MCF 10A (cell line): ENCODE data around the gene ZBTB48. TPM values are rescaled to one million over a fixed set of nuclear protein-coding genes. Genes with fewer than 3 reads are reported as not detected.

Experiments used
- BruUV-seq: library from RNA; stranded (reverse); fragments of 400-500 nt; replicated peaks from 2 replicates; lab custom pipeline; 2021; lab: Mats Ljungman, UMichigan
- CTCF ChIA-PET: fragments of 300-600 bp; sonication (Branson Sonifier 250); formaldehyde crosslinking; extraction: SDS; loops from one replicate; lab custom pipeline; 2021; ENCODE audit warnings: antibody characterized with exemption, inconsistent platforms; lab: Yijun Ruan, JAX
- POLR2A ChIA-PET: fragments of 300-600, 350-650 bp; sonication (Branson Sonifier 250); formaldehyde crosslinking; extraction: SDS; loops from one replicate; lab custom pipeline; 2020; ENCODE audit warnings: antibody characterized with exemption, inconsistent platforms; lab: Yijun Ruan, JAX
- DNase-seq: peaks from one replicate; pipeline ENCODE4 v3.0.0-alpha.2; 2018; ENCODE audit not compliant: unreplicated experiment
- H3K27ac Mint-ChIP-seq: one replicate; pipeline ENCODE4 v1.8.0; 2022; ENCODE audit warnings: mild to moderate bottlenecking, low read depth, mixed read lengths; ENCODE audit not compliant: unreplicated experiment
- H3K27me3 Mint-ChIP-seq: one replicate; pipeline ENCODE4 v1.8.0; 2022; ENCODE audit warnings: mixed read lengths; ENCODE audit not compliant: insufficient read depth, unreplicated experiment
- H3K36me3 Mint-ChIP-seq: one replicate; pipeline ENCODE4 v1.8.0; 2022; ENCODE audit warnings: mild to moderate bottlenecking, moderate library complexity, mixed read lengths; ENCODE audit not compliant: insufficient read depth, unreplicated experiment
- H3K4me1 Mint-ChIP-seq: one replicate; pipeline ENCODE4 v1.8.0; 2022; ENCODE audit warnings: mixed read lengths; ENCODE audit not compliant: insufficient read depth, unreplicated experiment
- H3K4me3 Mint-ChIP-seq: one replicate; pipeline ENCODE4 v1.8.0; 2022; ENCODE audit warnings: mild to moderate bottlenecking, moderate library complexity, mixed read lengths; ENCODE audit not compliant: unreplicated experiment
- H3K9me3 Mint-ChIP-seq: one replicate; pipeline ENCODE4 v1.8.0; 2022; ENCODE audit warnings: mixed read lengths; ENCODE audit not compliant: unreplicated experiment
- CTCF ChIP-seq: fragments of 200-600 bp; IDR thresholded peaks from one replicate; pipeline ENCODE4 v1.8.0; 2022; ENCODE audit warnings: antibody characterized with exemption, mild to moderate bottlenecking; ENCODE audit not compliant: unreplicated experiment
- intact Hi-C: fragments of 100-400 bp; cut with micrococcal nuclease; formaldehyde crosslinking; loops from 2 replicates; pipeline ENCODE4 v1.14.1; 2022
- total RNA-seq: library from RNA; stranded (reverse); gene quantifications from 2 replicates; pipeline ENCODE4 v1.2.3, GENCODE V29; 2022

ZBTB48 gene
- total RNA-seq, 1 experiment from 2014 or later, result 40.6 TPM

- H3K36me3 Mint-ChIP-seq, result peaks cover 47% of the 10 kb centered on the region
- no peaks in the 10 kb centered on the region for H3K27me3 Mint-ChIP-seq
- ChIA-PET POLR2A (interaction anchor here (0.5 to 7.4 kb wide), 24 partner anchors 9 to 591 kb away, joined by 3 to 103 read pairs (median 6); partner anchors contain the start of genes CAMTA1, NOL9, PHF13 and PLEKHG5), CTCF (interaction anchor here (0.6 to 3.0 kb wide), 6 partner anchors 9 to 211 kb away, joined by 3 to 10 read pairs (median 3); no protein-coding TSS in a partner anchor)
- TF ChIP-seq CTCF, result no peak
- H3K4me3 Mint-ChIP-seq, result peak overlapping the region; percentile 99
- H3K9me3 Mint-ChIP-seq, result no peaks in the 10 kb centered on the region
- peak; percentile 97 for DNase-seq
- peaks cover 17% of the 10 kb centered on the region for H3K4me1 Mint-ChIP-seq
- intact Hi-C loops, result loop anchor here (1.0 kb wide), 1 partner anchor 21 kb away; no protein-coding TSS in a partner anchor
- TSS peak; percentile 74 for BruUV-seq
- H3K27ac Mint-ChIP-seq, result peak overlapping the region; percentile 99
Observed at GRCh38 chr1:6601049-6601922, 21.5 kb downstream of the ZBTB48 start.

DNA sequence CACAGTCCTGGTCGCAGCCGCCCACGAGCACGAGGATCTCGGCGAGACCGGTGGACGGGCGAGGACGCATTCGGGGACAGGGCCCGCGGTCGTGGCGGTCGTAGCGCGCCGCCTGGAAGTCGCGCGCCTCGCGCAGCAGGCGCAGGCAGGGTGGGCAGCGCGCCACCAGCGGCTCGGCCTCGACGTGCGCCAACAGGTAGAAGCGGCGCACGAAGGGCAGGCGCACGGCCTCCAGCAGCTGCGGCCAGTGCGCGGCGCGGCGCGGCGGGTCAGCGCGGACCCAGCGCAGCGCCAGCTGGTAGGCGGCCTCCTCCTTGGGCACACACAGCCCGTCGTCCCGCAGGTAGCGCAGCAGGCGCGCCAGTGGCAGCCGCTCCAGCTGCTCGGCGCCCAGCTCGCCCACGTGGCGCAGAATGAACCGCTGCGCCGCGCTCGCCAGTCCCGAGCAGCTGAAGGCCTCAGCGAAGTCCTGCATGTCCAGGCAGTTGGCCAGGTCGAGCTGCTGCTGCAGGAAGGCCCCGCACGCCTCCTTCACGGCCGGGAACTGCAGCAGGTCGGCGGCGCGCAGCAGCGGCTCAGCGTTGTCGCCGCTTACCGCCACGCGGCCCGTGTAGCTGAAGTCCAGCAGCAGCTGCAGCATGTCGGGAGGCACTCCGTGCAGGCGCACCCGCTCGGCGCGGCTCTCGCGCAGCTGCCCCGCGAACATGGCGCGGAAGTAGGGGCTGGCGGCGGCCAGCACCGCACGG is 22.3 kb downstream of the ZBTB48 start:
- Mint-ChIP-seq H3K9me3 (no peaks in the 10 kb centered on the region), H3K4me3 (peak overlapping the region; percentile 99), H3K27ac (peak overlapping the region; percentile 99), H3K36me3 (peaks cover 38% of the 10 kb centered on the region), H3K4me1 (peaks cover 17% of the 10 kb centered on the region), H3K27me3 (no peaks in the 10 kb centered on the region)
- ChIA-PET POLR2A (interaction anchor here (0.5 to 7.4 kb wide), 17 partner anchors 9 to 592 kb away, joined by 3 to 103 read pairs (median 8); partner anchors contain the start of genes CAMTA1, NOL9, PHF13 and PLEKHG5), CTCF (interaction anchor here (0.9 to 3.0 kb wide), 4 partner anchors 8 to 211 kb away, joined by 3 to 10 read pairs (median 4); no protein-coding TSS in a partner anchor)
- intact Hi-C loops, result loop anchor here (1.0 kb wide), 1 partner anchor 22 kb away; no protein-coding TSS in a partner anchor
- DNase-seq, result no peak
- no TSS peak for BruUV-seq
- no peak for TF ChIP-seq CTCF

GRCh38 chr1:6602669-6603237 is 23.0 kb downstream of the ZBTB48 start, which contains the start of gene KLHL21:
Gene KLHL21 (minus strand): TSS chr1:6602869. CDS start chr1:6602817, 52 bp downstream.
- H3K9me3 Mint-ChIP-seq, result no peaks in the 10 kb centered on the region
- peak within 1 kb of the TSS; percentile 99 for H3K4me3 Mint-ChIP-seq
- intact Hi-C loops, result loop anchor here (1.0 kb wide), 1 partner anchor 10 kb away; no protein-coding TSS in a partner anchor
- H3K27me3 Mint-ChIP-seq, result no peaks in the 10 kb centered on the region
- no peak for TF ChIP-seq CTCF
- H3K27ac Mint-ChIP-seq, result peak within 1 kb of the TSS; percentile 99
- POLR2A ChIA-PET, result interaction anchor here (0.9 to 7.4 kb wide), 16 partner anchors 8 to 396 kb away, joined by 3 to 103 read pairs (median 12); partner anchors contain the start of genes CAMTA1, NOL9, PHF13 and PLEKHG5
- H3K4me1 Mint-ChIP-seq, result peaks cover 17% of the 10 kb centered on the region
- BruUV-seq, result no TSS peak
- DNase-seq, result peak; percentile 82
- peaks cover 32% of the 10 kb centered on the region for H3K36me3 Mint-ChIP-seq
- CTCF ChIA-PET, result interaction anchor here (0.7 to 1.8 kb wide), 2 partner anchors 13 to 208 kb away, joined by 3 to 5 read pairs; no protein-coding TSS in a partner anchor
